PFSK-1 (cell line): Measurements from ENCODE around the gene HAT1.

Experiments used
- FOXP2 ChIP-seq: optimal IDR thresholded peaks from 2 replicates; pipeline ENCODE3; 2011; ENCODE audit warnings: borderline replicate concordance, control low read depth, inconsistent platforms; ENCODE audit not compliant: insufficient read depth; ENCODE audit errors: extremely low read length, extremely low read depth
- TAF1 ChIP-seq: IDR thresholded peaks from 2 replicates; pipeline ENCODE4 v1.6.1; 2012; ENCODE audit warnings: low read length, control low read depth, borderline replicate concordance; ENCODE audit not compliant: insufficient read depth

GRCh38 chr2:171986778-171987177 lies 64.5 kb downstream of the HAT1 start:
- TF ChIP-seq FOXP2 (no peak), TAF1 (no peak)
